GM19099 (cell line): ENCODE data around the gene TUBAL3.

Experiments
- POLR2A ChIP-seq: IDR thresholded peaks from 3 replicates; pipeline ENCODE4 v1.6.1; 2011; ENCODE audit warnings: low read depth; ENCODE audit not compliant: insufficient read length; ENCODE audit errors: extremely low read depth

Gene TUBAL3

GRCh38 chr10:5404208-5405041 lies at the start of gene TUBAL3:
TUBAL3 (minus strand) TSS chr10:5404828; CDS start chr10:5404792, 36 bp downstream.
- TF ChIP-seq POLR2A: no peak

- no peak for TF ChIP-seq POLR2A
Observed at GRCh38 chr10:5453749-5454489, 49.3 kb upstream of the TUBAL3 start.

GRCh38 chr10:5450605-5451384 lies 46.2 kb upstream of the TUBAL3 start:
- no peak for TF ChIP-seq POLR2A

GRCh38 chr10:5449823-5450222 lies 45.2 kb upstream of the TUBAL3 start:
- no peak for TF ChIP-seq POLR2A

- no peak for TF ChIP-seq POLR2A
Observed at GRCh38 chr10:5449227-5449626, 44.6 kb upstream of the TUBAL3 start.

- no peak for TF ChIP-seq POLR2A
Observed at GRCh38 chr10:5448333-5449001, 43.8 kb upstream of the TUBAL3 start.

- TF ChIP-seq POLR2A: no peak
Observed at GRCh38 chr10:5447611-5448071, 43.0 kb upstream of the TUBAL3 start.

- TF ChIP-seq POLR2A: no peak
Observed at GRCh38 chr10:5447056-5447455, 42.4 kb upstream of the TUBAL3 start.

GRCh38 chr10:5446390-5446926 lies 41.8 kb upstream of the TUBAL3 start:
- TF ChIP-seq POLR2A: peak; percentile 63

- TF ChIP-seq POLR2A: no peak
Observed at GRCh38 chr10:5445006-5445405, 40.4 kb upstream of the TUBAL3 start.

GRCh38 chr10:5443429-5443828 lies 38.8 kb upstream of the TUBAL3 start:
- TF ChIP-seq POLR2A: no peak

- TF ChIP-seq POLR2A: no peak
Observed at GRCh38 chr10:5442990-5443370, 38.4 kb upstream of the TUBAL3 start.

- no peak for TF ChIP-seq POLR2A
Observed at GRCh38 chr10:5442065-5442989, 37.7 kb upstream of the TUBAL3 start.
